ENCODE data around the gene NECTIN1. TPM values are rescaled to one million over a fixed set of nuclear protein-coding genes. Genes with fewer than 3 reads are reported as not detected.

The NECTIN1 gene
- total RNA-seq, 1 donor from 2014 or later, result 62.9 TPM

DNA sequence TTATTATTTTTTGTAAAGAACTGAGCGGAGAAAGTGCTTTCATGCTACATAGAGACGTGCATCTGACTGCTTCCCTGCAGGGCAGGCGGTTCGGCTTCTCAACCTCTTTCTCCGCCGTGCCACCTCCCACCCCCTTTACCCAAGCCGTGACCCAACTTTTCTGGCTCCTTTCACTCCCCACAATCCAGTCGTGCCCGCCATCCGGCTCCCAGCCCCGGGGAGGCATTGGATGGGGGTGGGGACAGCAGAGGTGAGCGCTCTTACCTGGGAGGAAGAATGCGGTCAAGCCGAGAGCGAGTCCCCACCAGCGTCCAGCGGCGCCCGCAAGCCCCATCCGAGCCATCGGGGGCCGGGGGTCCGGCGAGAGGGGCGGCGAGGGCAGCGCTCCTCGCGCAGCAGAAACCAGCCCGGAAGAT, 781 bp downstream of the NECTIN1 start:
- Mint-ChIP-seq H3K9me3 (no peaks in the 10 kb centered on the region), H3K27ac (peak overlapping the region; percentile 91), H3K36me3 (no peaks in the 10 kb centered on the region), H3K4me1 (ENCODE audit: unreplicated experiment) (peaks cover 37% of the 10 kb centered on the region), H3K27me3 (peaks cover 12% of the 10 kb centered on the region), H3K4me3 (peak overlapping the region; percentile 99)
- DNase-seq (ENCODE audit: extremely low spot score, unreplicated experiment), result no peak
- no peak for TF ChIP-seq CTCF (conservative IDR thresholded peaks at IDR 0.05)

DNA sequence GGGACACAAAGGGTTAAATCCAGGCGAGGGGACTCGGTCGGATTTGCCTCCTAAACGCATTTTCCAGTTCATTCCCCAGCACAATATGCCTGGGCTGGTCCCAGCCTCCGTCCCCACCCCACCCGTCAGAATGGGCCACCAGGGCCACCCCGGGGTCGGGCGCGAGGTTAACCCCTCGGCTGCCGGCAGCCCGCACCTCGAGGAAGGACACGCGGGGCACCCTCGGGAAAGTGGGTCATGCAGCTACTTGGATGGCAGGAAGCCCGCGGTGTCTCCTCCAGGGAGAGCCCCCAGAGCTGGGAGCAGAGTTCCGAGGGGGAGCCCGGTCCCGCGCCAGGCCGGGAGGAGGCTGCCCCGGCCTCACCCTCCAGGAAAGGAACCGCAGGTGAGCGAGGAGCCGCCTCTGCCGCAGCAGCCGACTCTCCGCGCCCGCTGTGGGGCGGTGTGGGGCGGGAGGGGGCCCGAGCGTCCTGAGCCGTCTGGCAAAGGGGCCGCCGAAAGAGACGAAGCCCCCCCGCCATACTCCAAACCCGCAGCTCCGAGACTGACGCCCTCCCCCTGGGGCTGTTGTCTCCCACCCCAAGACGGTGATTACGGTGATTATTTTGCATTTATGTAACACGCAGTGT, 1.4 kb downstream of the NECTIN1 start:
- no peak for DNase-seq (ENCODE audit: extremely low spot score, unreplicated experiment)
- TF ChIP-seq CTCF (conservative IDR thresholded peaks at IDR 0.05), result no peak
- Mint-ChIP-seq H3K4me3 (peak overlapping the region; percentile 99), H3K27ac (peak overlapping the region; percentile 91), H3K9me3 (no peaks in the 10 kb centered on the region), H3K27me3 (peaks cover 12% of the 10 kb centered on the region), H3K4me1 (ENCODE audit: unreplicated experiment) (peaks cover 40% of the 10 kb centered on the region), H3K36me3 (no peaks in the 10 kb centered on the region)

GRCh38 chr11:119726585-119727522, 2.1 kb downstream of the NECTIN1 start:
- TF ChIP-seq CTCF (conservative IDR thresholded peaks at IDR 0.05), result no peak
- Mint-ChIP-seq H3K36me3 (no peaks in the 10 kb centered on the region), H3K4me3 (peak overlapping the region; percentile 99), H3K27ac (peak overlapping the region; percentile 39), H3K4me1 (ENCODE audit: unreplicated experiment) (peaks cover 48% of the 10 kb centered on the region), H3K9me3 (no peaks in the 10 kb centered on the region), H3K27me3 (peaks cover 12% of the 10 kb centered on the region)
- no peak for DNase-seq (ENCODE audit: extremely low spot score, unreplicated experiment)

DNA sequence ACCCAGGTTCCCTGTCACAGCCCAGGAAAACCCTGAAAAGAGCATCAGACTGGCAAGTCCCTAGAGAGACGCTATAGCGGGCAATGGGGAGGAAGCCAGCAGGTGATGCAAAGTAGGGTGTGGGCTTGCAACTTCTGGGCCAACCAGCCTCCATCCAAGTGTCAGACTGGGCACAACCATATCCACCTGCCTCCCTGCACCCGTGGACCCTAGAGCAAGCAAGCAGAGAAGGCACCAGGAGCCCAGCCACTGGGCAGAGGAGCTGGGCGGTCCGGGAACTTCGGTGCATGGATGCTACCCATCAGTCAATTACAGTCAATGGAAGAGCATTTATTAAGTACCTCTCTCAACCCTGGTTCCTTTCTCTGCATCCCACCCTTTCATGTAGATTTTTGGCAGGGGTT, 2.8 kb downstream of the NECTIN1 start:
- H3K4me3 Mint-ChIP-seq, result peak overlapping the region; percentile 99

GRCh38 chr11:119724956-119725355, 4.0 kb downstream of the NECTIN1 start:
- H3K4me3 Mint-ChIP-seq, result peak overlapping the region; percentile 99
- DNase-seq (ENCODE audit: extremely low spot score, unreplicated experiment), result no peak
- TF ChIP-seq CTCF (conservative IDR thresholded peaks at IDR 0.05), result no peak
- H3K27ac Mint-ChIP-seq, result peak overlapping the region; percentile 30
- H3K9me3 Mint-ChIP-seq, result no peaks in the 10 kb centered on the region
- no peaks in the 10 kb centered on the region for H3K27me3 Mint-ChIP-seq
- H3K36me3 Mint-ChIP-seq, result no peaks in the 10 kb centered on the region
- peaks cover 47% of the 10 kb centered on the region for H3K4me1 Mint-ChIP-seq (ENCODE audit: unreplicated experiment)

More for the DNA sequence above, 2.8 kb downstream of the NECTIN1 start:
- Mint-ChIP-seq H3K4me1 (ENCODE audit: unreplicated experiment) (peaks cover 53% of the 10 kb centered on the region), H3K36me3 (no peaks in the 10 kb centered on the region), H3K27me3 (peaks cover 7% of the 10 kb centered on the region), H3K9me3 (no peaks in the 10 kb centered on the region), H3K27ac (no peak overlapping the region)
- no peak for DNase-seq (ENCODE audit: extremely low spot score, unreplicated experiment)
- no peak for TF ChIP-seq CTCF (conservative IDR thresholded peaks at IDR 0.05)

Measured in type B pancreatic cell (in vitro differentiated cells).